SHP77 (cell line): ENCODE data around the gene FBXW10.
"Not testable (repeated sequence)": the region's sequence is repeated elsewhere in the genome, so short reads cannot be mapped to it uniquely, and the experiment has no call there.

Experiments
- DNase-seq, 2 experiments: peaks; one replicate each; lab custom pipeline; 2025; lab: John Stamatoyannopoulos, UW

FBXW10 gene

DNA sequence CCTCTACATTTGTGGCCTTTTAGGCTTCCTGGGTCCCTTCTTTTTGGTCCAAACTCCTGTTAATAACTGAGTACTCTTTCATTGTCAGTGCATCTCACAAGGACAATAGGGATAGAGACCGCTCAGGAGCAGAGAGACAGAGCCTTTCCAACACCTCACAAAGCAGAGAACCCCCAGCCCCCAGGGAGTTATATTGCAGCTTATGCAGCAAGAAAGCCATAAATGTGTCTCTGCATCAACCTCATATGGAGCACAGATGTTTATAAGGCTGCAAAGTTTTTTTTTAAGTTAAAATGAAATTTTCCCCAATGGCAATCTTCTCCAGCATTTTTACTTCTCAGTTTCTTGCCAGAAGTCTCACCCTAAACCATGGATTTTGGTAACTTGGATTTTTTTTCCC is 6.4 kb downstream of the FBXW10 start:
- not testable (repeated sequence) for DNase-seq

DNA sequence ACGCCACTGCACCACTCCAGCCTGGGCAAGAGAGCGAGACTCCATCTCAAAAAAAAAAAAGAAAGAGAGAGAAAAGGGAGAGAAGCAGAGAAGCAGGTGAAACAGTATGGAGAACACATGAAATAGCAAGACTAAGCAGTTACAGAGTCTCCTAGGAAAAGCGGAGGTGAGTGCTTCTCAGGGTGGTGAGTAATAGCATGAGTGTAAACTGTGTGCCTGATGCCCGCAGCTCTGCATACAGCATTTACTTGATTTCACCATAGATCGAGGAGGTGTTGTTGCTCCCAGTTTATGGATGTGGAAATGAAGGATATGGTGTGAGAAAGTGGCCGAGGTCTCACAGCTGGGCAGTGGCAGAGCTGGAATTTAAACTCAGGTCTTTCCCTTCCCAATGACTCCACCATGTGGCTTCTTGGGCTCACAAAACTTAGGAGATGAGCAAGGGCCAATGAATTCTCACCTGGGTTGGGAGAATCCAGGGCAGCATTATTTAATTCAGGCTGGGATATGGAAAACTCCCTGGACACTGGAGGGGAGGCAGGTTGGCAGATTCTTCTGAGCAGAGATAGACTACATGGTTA is 10.1 kb downstream of the FBXW10 start:
- not testable (repeated sequence) for DNase-seq

GRCh38 chr17:18755969-18756368 is 12.1 kb downstream of the FBXW10 start:
- not testable (repeated sequence) for DNase-seq

- DNase-seq = not testable (repeated sequence)
These were observed 13.7 kb downstream of the FBXW10 start for GRCh38 chr17:18757368-18758044.

- DNase-seq = not testable (repeated sequence)
These were observed 14.5 kb downstream of the FBXW10 start for GRCh38 chr17:18758344-18758743.

- DNase-seq = not testable (repeated sequence)
These were observed 16.4 kb downstream of the FBXW10 start for GRCh38 chr17:18760221-18760620.

DNA sequence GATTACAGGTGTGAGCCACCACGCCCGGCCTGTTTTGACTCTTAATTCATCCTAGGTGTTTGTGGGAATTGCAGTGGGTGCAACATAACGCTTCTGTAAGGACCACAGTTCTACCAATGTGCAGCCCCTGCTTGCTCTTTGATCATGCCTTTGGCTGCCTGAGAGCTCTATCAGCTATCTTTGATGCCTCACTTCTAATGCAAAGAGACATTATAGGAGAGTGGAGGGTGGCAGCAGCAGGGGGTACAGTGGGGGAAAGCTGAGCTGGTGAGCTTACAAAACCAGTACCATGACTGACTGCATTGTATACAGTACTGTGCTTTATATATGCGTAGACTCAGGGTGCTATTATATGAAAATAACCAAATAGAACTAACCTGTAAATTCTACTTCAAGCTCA is 26.7 kb downstream of the FBXW10 start:
- DNase-seq = not testable (repeated sequence)

DNA sequence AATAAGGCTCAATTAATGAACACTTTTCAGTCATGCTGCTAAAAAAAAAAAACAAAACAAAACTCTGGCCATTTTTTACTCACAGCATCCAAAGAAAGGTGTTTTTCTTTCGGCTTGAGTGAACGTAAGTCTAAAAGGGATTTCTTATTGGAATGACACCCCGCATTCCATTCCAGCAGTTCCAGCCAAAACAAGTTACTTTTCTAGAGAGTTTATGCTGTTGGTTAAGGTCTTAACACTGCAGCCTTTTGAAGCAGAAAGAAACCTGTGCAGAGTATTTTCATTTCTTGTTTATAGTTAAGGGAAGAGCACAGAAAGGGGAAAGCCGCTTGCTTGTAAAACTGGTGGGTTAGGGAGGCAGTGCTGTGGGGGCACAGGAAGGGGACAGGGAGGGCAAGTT is 27.2 kb downstream of the FBXW10 start:
- DNase-seq = not testable (repeated sequence)

DNA sequence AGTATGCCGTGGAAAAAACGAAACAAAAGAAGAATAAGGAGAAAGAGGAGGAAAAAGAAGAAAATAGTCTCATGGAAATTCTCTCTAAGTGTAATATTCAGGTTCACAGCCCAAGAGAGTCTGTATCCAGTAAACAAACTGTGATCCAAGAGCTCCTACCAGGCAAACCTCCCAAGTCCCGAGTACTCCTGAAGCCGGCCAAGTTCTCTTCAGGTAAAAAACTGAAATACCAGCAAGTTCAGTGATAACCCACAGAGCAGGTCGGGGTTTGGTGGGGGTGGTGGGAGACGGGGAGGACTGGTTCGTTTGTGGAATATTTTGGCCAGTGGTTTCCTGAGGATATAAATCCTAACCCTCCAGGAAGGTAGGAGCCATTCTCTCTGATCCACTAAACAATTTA is 28.6 kb downstream of the FBXW10 start:
- no peak for DNase-seq

DNA sequence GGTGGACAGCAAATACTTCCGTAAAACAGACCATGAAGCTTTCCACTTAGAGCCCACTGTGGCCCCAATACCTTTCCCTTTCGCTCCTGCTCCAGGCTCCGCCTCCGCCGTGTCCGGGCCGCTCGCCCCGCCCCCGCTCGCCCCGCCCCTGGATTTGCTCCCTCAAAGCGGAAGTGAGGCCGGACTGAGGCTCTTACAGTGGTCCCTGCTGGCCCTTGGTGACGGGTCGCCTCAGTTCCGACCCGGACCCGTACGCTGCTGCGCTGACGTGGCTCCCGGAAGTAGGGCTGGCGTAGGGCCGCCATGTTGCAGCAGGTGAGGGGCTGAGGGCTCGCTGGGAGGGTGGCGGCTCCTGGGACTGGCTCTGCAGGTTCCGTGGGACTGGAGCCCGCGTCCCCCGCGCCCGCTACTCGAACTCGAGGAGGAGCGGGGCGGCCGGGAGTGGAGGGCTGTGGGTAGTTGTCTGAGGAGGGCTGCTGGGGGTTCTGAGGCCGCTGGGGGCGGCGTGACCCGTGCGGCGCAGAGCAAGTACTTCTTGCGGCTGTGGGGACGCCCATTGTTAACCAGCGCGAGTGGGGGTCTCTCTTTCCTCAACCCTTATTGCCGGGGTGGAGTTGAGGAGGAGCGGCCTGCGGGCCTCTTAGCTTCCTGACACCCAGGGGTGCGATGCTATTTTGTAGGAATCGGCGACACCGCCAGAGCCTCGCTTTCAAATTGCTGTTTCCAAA is 37.3 kb downstream of the FBXW10 start, which contains the start of gene TVP23B:
Gene TVP23B, plus strand, starts transcription at position 193 of the 728 bp plus-strand sequence. Its CDS starts 111 bp downstream, at position 304.
- peak; percentile 99 for DNase-seq

GRCh38 chr17:18781805-18782204 is 38.0 kb downstream of the FBXW10 start:
- not testable (repeated sequence) for DNase-seq

DNA sequence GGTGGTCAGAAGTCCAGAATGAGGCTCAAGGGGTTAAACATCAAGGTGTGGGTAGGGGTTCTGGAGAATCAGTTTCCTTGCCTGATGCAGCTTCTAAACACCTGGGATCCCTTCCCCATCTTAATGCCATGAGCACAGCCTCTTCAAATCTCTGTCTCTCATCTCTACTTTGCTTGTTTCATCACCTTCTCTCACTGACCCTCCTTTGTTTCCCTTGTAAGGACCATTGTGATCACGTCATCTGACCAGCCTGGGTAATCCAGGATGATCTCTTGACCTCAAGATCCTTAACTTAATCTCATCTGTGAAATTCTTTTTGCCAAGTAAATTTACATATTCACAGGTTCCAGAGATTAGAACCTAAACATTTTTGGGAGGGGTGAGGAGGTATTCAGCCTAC is 42.1 kb downstream of the FBXW10 start:
- not testable (repeated sequence) for DNase-seq

DNA sequence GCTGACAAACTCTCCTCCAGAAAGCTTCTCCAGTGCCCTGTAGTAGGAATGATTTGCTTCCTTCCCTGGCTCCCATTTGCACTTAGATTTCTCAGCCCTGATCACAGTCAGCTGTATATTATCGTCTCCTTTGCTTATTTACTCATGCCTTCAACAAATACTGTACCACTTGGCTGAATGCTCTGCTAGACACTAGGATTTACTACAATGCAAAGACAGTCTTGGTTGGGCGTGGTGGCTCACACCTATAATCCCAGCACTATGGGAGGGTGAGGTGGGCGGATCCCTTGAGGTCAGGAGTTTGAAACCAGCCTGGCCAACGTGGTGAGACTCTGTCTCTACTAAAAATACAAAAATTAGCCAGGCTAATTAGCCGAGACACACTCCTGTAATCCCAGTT is 43.0 kb downstream of the FBXW10 start:
- not testable (repeated sequence) for DNase-seq

GRCh38 chr17:18791402-18791801 is 47.5 kb downstream of the FBXW10 start:
- not testable (repeated sequence) for DNase-seq

DNA sequence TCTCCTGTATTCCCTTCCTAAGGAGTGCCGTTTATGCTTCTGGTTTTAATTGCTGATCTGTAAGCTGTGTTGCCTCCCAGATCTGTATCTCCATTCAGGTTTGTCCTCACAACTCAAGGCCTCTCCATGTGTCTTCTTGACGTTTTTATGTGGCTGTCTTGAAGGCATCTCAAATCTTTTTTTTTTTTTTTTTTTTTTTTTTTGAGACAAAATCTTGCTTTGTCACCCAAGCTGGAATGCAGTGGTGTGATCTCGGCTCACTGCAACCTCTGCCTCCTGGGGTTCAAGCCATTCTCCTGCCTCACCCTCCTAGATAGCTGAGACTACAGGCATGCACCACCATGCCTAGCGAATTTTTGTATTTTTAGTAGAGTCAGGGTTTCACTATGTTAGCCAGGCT is 51.0 kb downstream of the FBXW10 start:
- DNase-seq = not testable (repeated sequence)

- not testable (repeated sequence) for DNase-seq
These were observed 53.0 kb downstream of the FBXW10 start for GRCh38 chr17:18796887-18797286.

DNA sequence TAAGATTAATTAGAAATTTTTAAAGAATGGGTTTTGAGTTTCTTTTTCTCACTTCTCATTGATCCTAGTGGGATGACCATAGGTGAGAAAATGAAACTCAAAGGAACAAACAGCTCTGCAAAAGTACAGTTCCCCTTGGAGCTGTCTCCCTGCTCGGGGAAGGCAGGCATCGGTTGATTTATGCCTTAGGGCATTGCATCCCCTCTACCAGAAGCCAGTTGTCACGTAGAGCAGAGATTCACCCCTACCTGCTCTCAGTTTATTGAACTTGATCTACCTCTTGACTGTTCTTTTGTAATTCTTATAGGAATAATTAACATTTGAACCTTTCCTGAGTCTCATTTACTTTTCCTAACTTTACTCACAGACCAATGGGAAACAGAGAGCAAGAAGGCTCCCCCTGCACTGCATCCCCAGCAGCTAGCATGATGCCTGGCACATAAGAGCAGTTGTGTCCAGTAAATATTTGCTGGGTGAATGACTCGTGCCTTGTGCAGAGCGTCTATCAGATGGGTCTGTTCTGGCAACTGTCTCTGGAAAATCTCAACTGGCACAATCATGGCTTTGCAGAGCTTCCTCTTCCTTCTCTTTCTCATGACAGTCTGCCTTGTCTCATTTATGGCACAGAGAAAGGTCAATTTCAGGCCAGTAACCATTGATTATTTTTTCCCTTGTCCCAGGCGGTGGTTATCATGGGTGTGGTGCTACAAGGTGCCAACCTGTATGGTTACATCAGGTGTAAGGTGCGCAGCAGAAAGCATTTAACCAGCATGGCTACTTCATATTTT is 59.8 kb downstream of the FBXW10 start:
- not testable (repeated sequence) for DNase-seq

DNA sequence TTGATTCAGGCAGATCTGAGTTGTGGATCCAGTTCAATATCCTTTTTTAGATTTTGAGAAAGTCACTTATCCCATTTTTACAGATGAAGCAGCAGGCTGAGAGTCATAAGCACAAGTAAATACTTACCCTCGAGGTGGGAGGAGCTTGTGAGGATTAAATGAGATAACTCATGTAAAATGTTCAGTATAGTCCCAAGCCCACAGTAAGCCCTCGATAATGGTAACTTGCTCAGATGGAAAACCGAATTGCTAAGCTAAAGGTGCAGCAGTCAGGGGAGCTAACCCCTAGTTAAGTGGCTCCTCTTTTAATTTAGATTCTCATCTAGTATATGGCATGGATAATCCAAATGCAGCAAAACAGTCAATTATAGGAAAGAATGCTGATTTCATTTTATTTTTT is 72.1 kb downstream of the FBXW10 start:
- peak in 1 of 2 experiments; percentile 3 for DNase-seq

GRCh38 chr17:18816489-18817371 is 72.9 kb downstream of the FBXW10 start:
- DNase-seq = peak; percentile 74 to 87

DNA sequence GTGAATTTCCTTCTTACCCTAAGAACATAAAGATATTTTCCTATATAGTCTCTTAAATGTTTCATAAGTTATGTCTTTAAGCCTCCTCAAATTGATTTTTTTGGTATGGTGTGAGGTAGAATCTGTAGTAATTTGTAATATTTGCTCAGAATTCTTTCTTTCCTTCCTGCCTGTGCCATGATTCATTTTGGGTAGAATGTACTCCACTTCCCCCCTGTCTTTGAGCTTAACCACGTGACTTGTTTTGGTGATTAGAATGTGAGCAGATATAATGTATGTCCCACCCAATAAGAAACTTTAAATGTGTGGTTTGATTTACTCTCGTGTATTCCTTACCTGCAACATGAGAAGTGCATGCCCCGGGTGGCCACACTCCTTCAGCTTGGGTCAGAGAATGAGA is 77.6 kb downstream of the FBXW10 start:
- not testable (repeated sequence) for DNase-seq

DNA sequence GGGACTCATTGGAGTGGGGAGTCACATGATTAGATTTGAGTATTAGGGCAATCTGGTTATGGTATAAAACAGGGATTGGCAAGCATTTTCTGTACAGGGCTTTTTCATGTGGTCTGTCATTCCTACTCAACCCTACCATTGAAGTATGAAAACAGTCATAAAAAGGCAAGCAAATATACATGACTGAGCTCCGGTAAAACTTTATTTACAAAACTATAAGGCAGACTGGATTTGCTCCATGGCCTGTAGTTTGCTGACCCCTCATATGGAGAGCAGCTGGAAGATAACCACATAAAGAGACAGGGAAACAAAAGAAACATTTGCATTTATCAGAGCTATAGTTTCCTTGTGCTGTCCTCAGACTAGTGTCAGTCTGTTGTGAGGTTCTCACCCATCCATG is 83.8 kb downstream of the FBXW10 start:
- not testable (repeated sequence) for DNase-seq
